GM18508 (cell line): ENCODE measurements around the gene HIGD2A.

Source experiments
- ATAC-seq: cut with Tn5 transposase; IDR thresholded peaks from one replicate; pipeline ENCODE4 v1.9.1; 2021; ENCODE audit warnings: moderate number of reproducible peaks; ENCODE audit not compliant: insufficient read depth, unreplicated experiment

Gene HIGD2A

GRCh38 chr5:176388444-176389134 is at the start of gene HIGD2A, which contains the start of gene NOP16:
HIGD2A (plus strand) TSS chr5:176388751; CDS start chr5:176388820, 69 bp downstream.
NOP16 (minus strand) TSS chr5:176388598; CDS start chr5:176388539, 59 bp downstream.
- ATAC-seq = peak; percentile 83

GRCh38 chr5:176339304-176339703 is 49.2 kb upstream of the HIGD2A start:
- ATAC-seq = no peak

GRCh38 chr5:176341325-176342157 is 47.0 kb upstream of the HIGD2A start:
- ATAC-seq = no peak

GRCh38 chr5:176342158-176342483 is 46.4 kb upstream of the HIGD2A start:
- no peak for ATAC-seq

GRCh38 chr5:176342766-176343458 is 45.6 kb upstream of the HIGD2A start:
- no peak for ATAC-seq

GRCh38 chr5:176350416-176350815 is 38.1 kb upstream of the HIGD2A start:
- no peak for ATAC-seq

GRCh38 chr5:176352116-176352878 is 36.3 kb upstream of the HIGD2A start:
- no peak for ATAC-seq

- no peak for ATAC-seq
These were observed 35.0 kb upstream of the HIGD2A start for GRCh38 chr5:176353533-176353932.

- no peak for ATAC-seq
These were observed 33.0 kb upstream of the HIGD2A start for GRCh38 chr5:176355400-176356178.

- no peak for ATAC-seq
These were observed 32.4 kb upstream of the HIGD2A start for GRCh38 chr5:176356179-176356566.

GRCh38 chr5:176359658-176360057 is 28.9 kb upstream of the HIGD2A start:
- no peak for ATAC-seq

GRCh38 chr5:176360894-176361436 is 27.6 kb upstream of the HIGD2A start:
- ATAC-seq = peak; percentile 10

- peak; percentile 82 for ATAC-seq
These were observed 26.9 kb upstream of the HIGD2A start, which contains the start of gene KIAA1191 for GRCh38 chr5:176361437-176362232. KIAA1191 (minus strand) TSS chr5:176361764; CDS start chr5:176359508, 2,256 bp downstream.

- ATAC-seq = no peak
These were observed 26.4 kb upstream of the HIGD2A start for GRCh38 chr5:176362233-176362490.

GRCh38 chr5:176364765-176365350 is 23.7 kb upstream of the HIGD2A start:
- ATAC-seq = no peak

GRCh38 chr5:176365351-176366231 is 23.0 kb upstream of the HIGD2A start, which contains the start of gene ARL10:
ARL10 (plus strand) TSS chr5:176365487; CDS start chr5:176365564, 77 bp downstream.
- no peak for ATAC-seq

GRCh38 chr5:176366232-176366894 is 22.2 kb upstream of the HIGD2A start:
- ATAC-seq = no peak
